Measurements from ENCODE around the gene PNKP.
A peak's percentile ranks its signal among the peaks of the same experiment; 100 is the strongest.

Gene PNKP

GRCh38 chr19:49889687-49890348, 22.4 kb upstream of the PNKP start:
- peak; percentile 83 for TF ChIP-seq CTCF (IDR thresholded peaks at IDR 0.05; ENCODE audit: extremely low read depth, insufficient read depth, missing control alignments)
- in situ Hi-C loops (cut with MboI; ENCODE audit: low pct_unique_long_range_greater_than_20kb, low sequenced_read_pairs, unreplicated experiment), result no loop called here
- DNase-seq (ENCODE audit: low spot score), result peak; percentile 73

- in situ Hi-C loops (cut with MboI; ENCODE audit: low pct_unique_long_range_greater_than_20kb, low sequenced_read_pairs, unreplicated experiment), result no loop called here
- DNase-seq (ENCODE audit: low spot score), result no peak
- no peak for TF ChIP-seq CTCF (IDR thresholded peaks at IDR 0.05; ENCODE audit: extremely low read depth, insufficient read depth, missing control alignments)
Observed at GRCh38 chr19:49889038-49889686, 21.8 kb upstream of the PNKP start.

GRCh38 chr19:49888510-49888824, 21.1 kb upstream of the PNKP start:
- in situ Hi-C loops (cut with MboI; ENCODE audit: low pct_unique_long_range_greater_than_20kb, low sequenced_read_pairs, unreplicated experiment), result no loop called here
- DNase-seq (ENCODE audit: low spot score), result no peak
- TF ChIP-seq CTCF (IDR thresholded peaks at IDR 0.05; ENCODE audit: extremely low read depth, insufficient read depth, missing control alignments), result no peak

- in situ Hi-C loops (cut with MboI; ENCODE audit: low pct_unique_long_range_greater_than_20kb, low sequenced_read_pairs, unreplicated experiment), result no loop called here
- no peak for DNase-seq (ENCODE audit: low spot score)
- TF ChIP-seq CTCF (IDR thresholded peaks at IDR 0.05; ENCODE audit: extremely low read depth, insufficient read depth, missing control alignments), result no peak
Observed at GRCh38 chr19:49887665-49888509, 20.5 kb upstream of the PNKP start.

- no peak for DNase-seq (ENCODE audit: low spot score)
- in situ Hi-C loops (cut with MboI; ENCODE audit: low pct_unique_long_range_greater_than_20kb, low sequenced_read_pairs, unreplicated experiment), result no loop called here
- no peak for TF ChIP-seq CTCF (IDR thresholded peaks at IDR 0.05; ENCODE audit: extremely low read depth, insufficient read depth, missing control alignments)
Observed at GRCh38 chr19:49887037-49887664, 19.8 kb upstream of the PNKP start.

- TF ChIP-seq CTCF (IDR thresholded peaks at IDR 0.05; ENCODE audit: extremely low read depth, insufficient read depth, missing control alignments), result no peak
- DNase-seq (ENCODE audit: low spot score), result no peak
- in situ Hi-C loops (cut with MboI; ENCODE audit: low pct_unique_long_range_greater_than_20kb, low sequenced_read_pairs, unreplicated experiment), result no loop called here
Observed at GRCh38 chr19:49884760-49885159, 17.4 kb upstream of the PNKP start.
